SK-N-SH treated with all-trans-retinoic acid at 6 μM for 48 hours (cell line): ENCODE data around the gene FGFBP2.

Experiments used
- CSDC2 ChIP-seq: fragments of 250-450 bp; sonication (Bioruptor Pico); IDR thresholded peaks from 2 replicates; pipeline ENCODE4 v1.5.0; 2020; ENCODE audit warnings: mild to moderate bottlenecking, moderate library complexity
- OSR1 ChIP-seq: fragments of 250-450 bp; sonication (Bioruptor Pico); IDR thresholded peaks from 2 replicates; pipeline ENCODE4 v1.8.0; 2022; ENCODE audit warnings: moderate library complexity, mild to moderate bottlenecking, inconsistent platforms
- TCF4 ChIP-seq: fragments of 250-450 bp; sonication (Bioruptor Pico); IDR thresholded peaks from 2 replicates; pipeline ENCODE4 v1.8.0; 2021; ENCODE audit warnings: mild to moderate bottlenecking, moderate library complexity, borderline replicate concordance
- ZNF8 ChIP-seq: fragments of 450-650 bp; formaldehyde crosslinking; IDR thresholded peaks from 2 replicates; pipeline ENCODE4 v1.5.0; 2020; ENCODE audit warnings: mild to moderate bottlenecking, moderate library complexity
- TF ChIP-seq, protein P1 (sequence below): fragments of 250-450 bp; sonication (Bioruptor Pico); IDR thresholded peaks from 2 replicates; pipeline ENCODE4 v1.5.1; 2020; ENCODE audit warnings: low read depth, mild to moderate bottlenecking, moderate library complexity
- TF ChIP-seq, protein P2 (sequence below): fragments of 250-450 bp; sonication (Bioruptor Pico); IDR thresholded peaks from 2 replicates; pipeline ENCODE4 v1.8.0; 2020; ENCODE audit warnings: mild to moderate bottlenecking, moderate library complexity, borderline replicate concordance

DNA sequence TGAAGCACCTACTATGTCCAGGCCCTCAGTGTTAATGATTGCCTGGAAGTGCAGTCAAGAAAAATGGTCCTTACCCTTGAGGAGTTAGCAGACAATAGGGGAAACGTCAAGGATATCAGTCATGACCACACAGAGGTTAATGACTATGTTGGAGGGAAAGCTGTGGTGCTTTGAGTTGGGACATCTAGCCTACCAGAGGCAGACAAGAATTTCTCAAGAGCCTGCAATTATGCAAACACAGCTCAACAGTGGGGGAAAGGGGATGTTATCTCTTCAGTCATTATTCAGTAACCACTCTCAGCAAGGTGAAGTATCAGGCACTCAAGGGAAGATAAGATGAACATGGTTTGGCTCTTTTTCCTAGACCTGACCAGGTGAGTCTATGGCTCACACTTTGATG lies 17.5 kb downstream of the FGFBP2 start:
- TF ChIP-seq TCF4 (CRISPR knock-in tag) (no peak), CSDC2 (no peak), ZNF8 (CRISPR knock-in tag) (no peak), OSR1 (CRISPR knock-in tag) (no peak)
- TF ChIP-seq, protein P1, sequence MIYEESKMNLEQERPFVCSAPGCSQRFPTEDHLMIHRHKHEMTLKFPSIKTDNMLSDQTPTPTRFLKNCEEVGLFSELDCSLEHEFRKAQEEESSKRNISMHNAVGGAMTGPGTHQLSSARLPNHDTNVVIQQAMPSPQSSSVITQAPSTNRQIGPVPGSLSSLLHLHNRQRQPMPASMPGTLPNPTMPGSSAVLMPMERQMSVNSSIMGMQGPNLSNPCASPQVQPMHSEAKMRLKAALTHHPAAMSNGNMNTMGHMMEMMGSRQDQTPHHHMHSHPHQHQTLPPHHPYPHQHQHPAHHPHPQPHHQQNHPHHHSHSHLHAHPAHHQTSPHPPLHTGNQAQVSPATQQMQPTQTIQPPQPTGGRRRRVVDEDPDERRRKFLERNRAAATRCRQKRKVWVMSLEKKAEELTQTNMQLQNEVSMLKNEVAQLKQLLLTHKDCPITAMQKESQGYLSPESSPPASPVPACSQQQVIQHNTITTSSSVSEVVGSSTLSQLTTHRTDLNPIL (CRISPR knock-in tag) = no peak
- TF ChIP-seq, protein P2, sequence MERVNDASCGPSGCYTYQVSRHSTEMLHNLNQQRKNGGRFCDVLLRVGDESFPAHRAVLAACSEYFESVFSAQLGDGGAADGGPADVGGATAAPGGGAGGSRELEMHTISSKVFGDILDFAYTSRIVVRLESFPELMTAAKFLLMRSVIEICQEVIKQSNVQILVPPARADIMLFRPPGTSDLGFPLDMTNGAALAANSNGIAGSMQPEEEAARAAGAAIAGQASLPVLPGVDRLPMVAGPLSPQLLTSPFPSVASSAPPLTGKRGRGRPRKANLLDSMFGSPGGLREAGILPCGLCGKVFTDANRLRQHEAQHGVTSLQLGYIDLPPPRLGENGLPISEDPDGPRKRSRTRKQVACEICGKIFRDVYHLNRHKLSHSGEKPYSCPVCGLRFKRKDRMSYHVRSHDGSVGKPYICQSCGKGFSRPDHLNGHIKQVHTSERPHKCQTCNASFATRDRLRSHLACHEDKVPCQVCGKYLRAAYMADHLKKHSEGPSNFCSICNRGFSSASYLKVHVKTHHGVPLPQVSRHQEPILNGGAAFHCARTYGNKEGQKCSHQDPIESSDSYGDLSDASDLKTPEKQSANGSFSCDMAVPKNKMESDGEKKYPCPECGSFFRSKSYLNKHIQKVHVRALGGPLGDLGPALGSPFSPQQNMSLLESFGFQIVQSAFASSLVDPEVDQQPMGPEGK (CRISPR knock-in tag) = no peak
